HG02885 (cell line): ENCODE data around the gene DSP.
A peak's percentile ranks its signal among the peaks of the same experiment; 100 is the strongest.

Experiments used
- ATAC-seq: cut with Tn5 transposase; IDR thresholded peaks from one replicate; pipeline ENCODE4 v1.9.1; 2021; ENCODE audit warnings: mild to moderate bottlenecking; ENCODE audit not compliant: unreplicated experiment, poor library complexity

DSP gene

GRCh38 chr6:7541175-7542064, at the start of gene DSP:
TSS of gene DSP (plus strand) at chr6:7541671. CDS start at chr6:7541916, 245 bp downstream.
- peak; percentile 50 for ATAC-seq

- ATAC-seq, result no peak
Measured at GRCh38 chr6:7493866-7494265, 47.6 kb upstream of the DSP start.

GRCh38 chr6:7494638-7495037, 46.8 kb upstream of the DSP start:
- no peak for ATAC-seq

GRCh38 chr6:7496266-7496875, 45.1 kb upstream of the DSP start:
- ATAC-seq, result no peak

GRCh38 chr6:7500752-7501282, 40.7 kb upstream of the DSP start:
- no peak for ATAC-seq

- ATAC-seq, result no peak
Measured at GRCh38 chr6:7502743-7503142, 38.7 kb upstream of the DSP start.

GRCh38 chr6:7504041-7504440, 37.4 kb upstream of the DSP start:
- no peak for ATAC-seq

- no peak for ATAC-seq
Measured at GRCh38 chr6:7505189-7505699, 36.2 kb upstream of the DSP start.

- ATAC-seq, result no peak
Measured at GRCh38 chr6:7507600-7507999, 33.9 kb upstream of the DSP start.

- no peak for ATAC-seq
Measured at GRCh38 chr6:7512320-7512719, 29.2 kb upstream of the DSP start.

- no peak for ATAC-seq
Measured at GRCh38 chr6:7513529-7513928, 27.9 kb upstream of the DSP start.

- no peak for ATAC-seq
Measured at GRCh38 chr6:7515363-7515762, 26.1 kb upstream of the DSP start.

- no peak for ATAC-seq
Measured at GRCh38 chr6:7518877-7519276, 22.6 kb upstream of the DSP start.

- no peak for ATAC-seq
Measured at GRCh38 chr6:7522873-7523272, 18.6 kb upstream of the DSP start.

GRCh38 chr6:7523922-7524321, 17.5 kb upstream of the DSP start:
- no peak for ATAC-seq

GRCh38 chr6:7526755-7527154, 14.7 kb upstream of the DSP start:
- no peak for ATAC-seq

GRCh38 chr6:7528565-7528964, 12.9 kb upstream of the DSP start:
- no peak for ATAC-seq

GRCh38 chr6:7529141-7529540, 12.3 kb upstream of the DSP start:
- ATAC-seq, result no peak

GRCh38 chr6:7532232-7532631, 9.2 kb upstream of the DSP start:
- no peak for ATAC-seq

GRCh38 chr6:7532821-7533220, 8.7 kb upstream of the DSP start:
- no peak for ATAC-seq

GRCh38 chr6:7534192-7534591, 7.3 kb upstream of the DSP start:
- ATAC-seq, result no peak
